ENCODE results near the gene RNF223. TPM values are rescaled to one million over a fixed set of nuclear protein-coding genes. Genes with fewer than 3 reads are reported as not detected.

The RNF223 gene
- polyA plus RNA-seq, 2 donors = 28.2 to 44.2 TPM

DNA sequence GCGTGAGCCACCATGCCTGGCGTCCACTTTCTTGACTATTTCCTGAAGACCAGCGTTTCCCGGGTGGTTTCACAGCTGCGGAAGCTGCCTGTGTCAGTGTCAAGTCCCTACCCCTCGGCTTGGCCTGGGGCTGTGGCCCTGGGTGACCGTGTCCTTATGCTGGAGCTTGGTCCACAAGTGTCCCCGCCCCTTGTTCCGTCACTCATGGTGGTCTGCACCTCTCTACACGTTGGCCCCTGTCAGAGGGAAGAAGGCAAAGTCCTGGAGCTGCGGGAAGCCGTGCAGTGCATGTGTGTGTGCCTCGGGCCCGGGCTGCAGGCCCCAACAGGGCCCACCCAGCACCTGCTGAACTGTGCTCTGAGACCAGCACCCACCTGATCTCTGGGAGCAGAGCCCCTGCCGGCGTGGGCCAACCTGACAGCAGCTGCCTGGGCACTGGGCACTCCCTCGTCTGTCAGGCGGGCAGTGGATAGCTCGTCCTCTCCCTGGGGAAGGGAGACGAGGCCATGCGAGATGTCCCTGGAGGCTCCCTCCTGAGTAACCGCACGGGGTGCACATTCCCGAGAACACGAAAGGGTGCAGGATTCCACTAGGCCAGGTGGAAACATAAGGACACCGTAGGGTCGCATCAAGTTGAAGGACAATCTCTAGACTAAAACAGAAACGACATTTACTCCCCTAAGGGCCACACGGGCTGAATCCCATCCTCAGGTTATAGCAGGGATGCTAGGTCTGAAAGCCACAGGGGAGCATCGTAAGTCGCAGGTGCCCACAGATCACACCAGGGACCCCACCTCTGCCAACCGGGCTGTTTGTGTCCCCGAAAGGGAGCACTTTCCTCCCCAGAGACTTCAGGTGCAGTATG, 44.1 kb upstream of the RNF223 start:
- 85% methylated on average over 33 of the region's 33 CpGs for WGBS, 2 donors

GRCh38 chr1:1117469-1117831, 43.3 kb upstream of the RNF223 start:
- H3K4me3 ChIP-seq (ENCODE audit: low read depth in 1 of 2, low read length in 2 of 2) = peak overlapping the region; percentile 30 to 64
- peaks cover 0 to 3% of the 10 kb centered on the region in 2 donors for H3K36me3 ChIP-seq (ENCODE audit: control insufficient read depth in 2 of 2, insufficient read depth in 2 of 2, low read length in 1 of 2)
- peaks cover 0 to 6% of the 10 kb centered on the region in 2 donors for H3K9me3 ChIP-seq (ENCODE audit: control insufficient read depth in 2 of 2, insufficient read depth in 1 of 2, low read depth in 1 of 2, low read length in 1 of 2)
- no peak overlapping the region for H3K27ac ChIP-seq (ENCODE audit: low read depth in 2 of 2, low read length in 1 of 2)
- H3K27me3 ChIP-seq (ENCODE audit: control insufficient read depth in 1 of 2, insufficient read depth in 2 of 2, low read length in 2 of 2) = no peaks in the 10 kb centered on the region
- WGBS, 2 donors = 65 to 71% methylated on average over 20 of the region's 20 CpGs
- H3K4me1 ChIP-seq (ENCODE audit: control insufficient read depth in 2 of 2, insufficient read depth in 2 of 2, low read length in 1 of 2) = peaks cover 2 to 9% of the 10 kb centered on the region in 2 donors

More for the DNA sequence above, 44.1 kb upstream of the RNF223 start:
- Histone ChIP-seq H3K4me1 (ENCODE audit: control insufficient read depth in 2 of 2, insufficient read depth in 2 of 2, low read length in 1 of 2) (peaks cover 2 to 9% of the 10 kb centered on the region in 2 donors), H3K9me3 (ENCODE audit: control insufficient read depth in 2 of 2, insufficient read depth in 1 of 2, low read depth in 1 of 2, low read length in 1 of 2) (peaks cover 0 to 4% of the 10 kb centered on the region in 2 donors), H3K4me3 (ENCODE audit: low read depth in 1 of 2, low read length in 2 of 2) (no peak overlapping the region), H3K27ac (ENCODE audit: low read depth in 2 of 2, low read length in 1 of 2) (no peak overlapping the region), H3K36me3 (ENCODE audit: control insufficient read depth in 2 of 2, insufficient read depth in 2 of 2, low read length in 1 of 2) (no peaks in the 10 kb centered on the region), H3K27me3 (ENCODE audit: control insufficient read depth in 1 of 2, insufficient read depth in 2 of 2, low read length in 2 of 2) (no peaks in the 10 kb centered on the region)

- Histone ChIP-seq H3K4me3 (ENCODE audit: low read depth in 1 of 2, low read length in 2 of 2) (peak overlapping the region; percentile 64 to 70), H3K9me3 (ENCODE audit: control insufficient read depth in 2 of 2, insufficient read depth in 1 of 2, low read depth in 1 of 2, low read length in 1 of 2) (peaks cover 0 to 7% of the 10 kb centered on the region in 2 donors), H3K36me3 (ENCODE audit: control insufficient read depth in 2 of 2, insufficient read depth in 2 of 2, low read length in 1 of 2) (peaks cover 0 to 8% of the 10 kb centered on the region in 2 donors), H3K27ac (ENCODE audit: low read depth in 2 of 2, low read length in 1 of 2) (peak overlapping the region; percentile 32 to 54), H3K4me1 (ENCODE audit: control insufficient read depth in 2 of 2, insufficient read depth in 2 of 2, low read length in 1 of 2) (peaks cover 2 to 7% of the 10 kb centered on the region in 2 donors), H3K27me3 (ENCODE audit: control insufficient read depth in 1 of 2, insufficient read depth in 2 of 2, low read length in 2 of 2) (no peaks in the 10 kb centered on the region)
- 8% methylated on average over 31 to 47 of the region's 47 CpGs for WGBS, 2 donors
These were observed 42.8 kb upstream of the RNF223 start for GRCh38 chr1:1116701-1117468.

- peaks cover 2 to 7% of the 10 kb centered on the region in 2 donors for H3K4me1 ChIP-seq (ENCODE audit: control insufficient read depth in 2 of 2, insufficient read depth in 2 of 2, low read length in 1 of 2)
- no peaks in the 10 kb centered on the region for H3K27me3 ChIP-seq (ENCODE audit: control insufficient read depth in 1 of 2, insufficient read depth in 2 of 2, low read length in 2 of 2)
- H3K4me3 ChIP-seq (ENCODE audit: low read depth in 1 of 2, low read length in 2 of 2) = peak within 1 kb of the TSS; percentile 70 to 79
- peaks cover 0 to 7% of the 10 kb centered on the region in 2 donors for H3K9me3 ChIP-seq (ENCODE audit: control insufficient read depth in 2 of 2, insufficient read depth in 1 of 2, low read depth in 1 of 2, low read length in 1 of 2)
- H3K27ac ChIP-seq (ENCODE audit: low read depth in 2 of 2, low read length in 1 of 2) = peak within 1 kb of the TSS; percentile 62 to 84
- 0 to 1% methylated on average over 78 to 128 of the region's 128 CpGs for WGBS, 2 donors
- peaks cover 0 to 9% of the 10 kb centered on the region in 2 donors for H3K36me3 ChIP-seq (ENCODE audit: control insufficient read depth in 2 of 2, insufficient read depth in 2 of 2, low read length in 1 of 2)
These were observed 41.9 kb upstream of the RNF223 start, which contains the start of gene C1orf159 for GRCh38 chr1:1115786-1116700. Gene C1orf159 (minus strand): TSS chr1:1116089. CDS start chr1:1091543, 24,546 bp downstream.

DNA sequence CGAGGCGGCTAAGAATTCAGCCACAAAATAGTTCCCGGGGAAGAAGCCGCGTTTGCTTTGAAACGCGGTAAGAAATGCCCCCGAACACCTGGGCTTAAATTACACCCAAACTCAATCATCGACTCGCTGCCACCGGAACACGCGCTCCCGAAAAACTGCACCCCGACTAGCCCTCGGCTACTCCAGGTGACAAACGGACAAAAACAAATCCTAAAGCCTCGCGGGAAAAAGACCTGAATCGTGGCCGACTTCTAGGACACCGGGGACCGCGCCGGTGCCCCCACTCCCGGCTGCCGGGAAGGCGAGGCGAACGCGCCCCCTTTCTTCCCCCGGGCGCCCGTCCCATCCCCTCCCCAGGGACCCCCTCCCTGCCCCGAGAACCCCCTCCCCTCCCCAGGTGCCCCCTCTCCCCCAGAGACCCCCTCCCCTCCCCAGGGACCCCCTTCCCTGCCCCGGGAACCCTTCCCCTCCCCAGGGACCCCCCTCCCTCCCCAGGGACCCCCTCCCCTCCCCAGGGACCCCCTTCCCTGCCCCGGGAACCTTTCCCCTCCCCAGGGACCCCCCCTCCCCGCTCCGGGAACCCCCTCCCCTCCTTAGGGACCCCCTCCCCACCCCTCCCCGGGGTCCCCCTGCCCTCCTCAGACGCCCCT, 41.2 kb upstream of the RNF223 start:
- Histone ChIP-seq H3K27ac (ENCODE audit: low read depth in 2 of 2, low read length in 1 of 2) (peak overlapping the region; percentile 62 to 84), H3K36me3 (ENCODE audit: control insufficient read depth in 2 of 2, insufficient read depth in 2 of 2, low read length in 1 of 2) (peaks cover 0 to 13% of the 10 kb centered on the region in 2 donors), H3K4me3 (ENCODE audit: low read depth in 1 of 2, low read length in 2 of 2) (peak overlapping the region; percentile 66 to 79), H3K4me1 (ENCODE audit: control insufficient read depth in 2 of 2, insufficient read depth in 2 of 2, low read length in 1 of 2) (peaks cover 2 to 7% of the 10 kb centered on the region in 2 donors), H3K9me3 (ENCODE audit: control insufficient read depth in 2 of 2, insufficient read depth in 1 of 2, low read depth in 1 of 2, low read length in 1 of 2) (peaks cover 0 to 7% of the 10 kb centered on the region in 2 donors), H3K27me3 (ENCODE audit: control insufficient read depth in 1 of 2, insufficient read depth in 2 of 2, low read length in 2 of 2) (no peaks in the 10 kb centered on the region)
- WGBS, 2 donors = 5% methylated on average over 35 to 39 of the region's 41 CpGs

DNA sequence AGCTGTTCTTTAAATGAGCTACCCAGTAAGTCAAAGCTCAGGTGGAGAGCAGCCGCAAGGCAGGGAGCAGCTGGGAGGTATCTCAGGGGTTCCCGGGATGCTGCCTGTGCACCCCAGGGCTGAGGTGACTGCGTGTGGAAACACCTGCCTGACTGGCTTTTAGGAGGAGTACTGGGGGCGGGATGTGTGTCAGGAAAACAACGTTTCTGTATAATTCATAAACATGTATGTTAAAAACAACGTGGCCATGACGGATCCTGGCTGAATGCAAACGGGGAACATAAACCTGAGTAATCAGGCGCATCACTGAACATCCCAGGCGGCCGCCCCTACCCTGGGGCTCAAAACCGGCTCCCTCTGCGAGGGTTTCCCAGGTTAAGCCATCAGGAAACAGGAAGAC, 40.3 kb upstream of the RNF223 start:
- peaks cover 0 to 7% of the 10 kb centered on the region in 2 donors for H3K9me3 ChIP-seq (ENCODE audit: control insufficient read depth in 2 of 2, insufficient read depth in 1 of 2, low read depth in 1 of 2, low read length in 1 of 2)
- H3K4me1 ChIP-seq (ENCODE audit: control insufficient read depth in 2 of 2, insufficient read depth in 2 of 2, low read length in 1 of 2) = peaks cover 2 to 8% of the 10 kb centered on the region in 2 donors
- peaks cover 0 to 13% of the 10 kb centered on the region in 2 donors for H3K36me3 ChIP-seq (ENCODE audit: control insufficient read depth in 2 of 2, insufficient read depth in 2 of 2, low read length in 1 of 2)
- H3K4me3 ChIP-seq (ENCODE audit: low read depth in 1 of 2, low read length in 2 of 2) = peak overlapping the region in 1 of 2 donors; percentile 79
- WGBS, 2 donors = 87 to 90% methylated on average over 13 of the region's 13 CpGs
- H3K27me3 ChIP-seq (ENCODE audit: control insufficient read depth in 1 of 2, insufficient read depth in 2 of 2, low read length in 2 of 2) = no peaks in the 10 kb centered on the region
- H3K27ac ChIP-seq (ENCODE audit: low read depth in 2 of 2, low read length in 1 of 2) = no peak overlapping the region

DNA sequence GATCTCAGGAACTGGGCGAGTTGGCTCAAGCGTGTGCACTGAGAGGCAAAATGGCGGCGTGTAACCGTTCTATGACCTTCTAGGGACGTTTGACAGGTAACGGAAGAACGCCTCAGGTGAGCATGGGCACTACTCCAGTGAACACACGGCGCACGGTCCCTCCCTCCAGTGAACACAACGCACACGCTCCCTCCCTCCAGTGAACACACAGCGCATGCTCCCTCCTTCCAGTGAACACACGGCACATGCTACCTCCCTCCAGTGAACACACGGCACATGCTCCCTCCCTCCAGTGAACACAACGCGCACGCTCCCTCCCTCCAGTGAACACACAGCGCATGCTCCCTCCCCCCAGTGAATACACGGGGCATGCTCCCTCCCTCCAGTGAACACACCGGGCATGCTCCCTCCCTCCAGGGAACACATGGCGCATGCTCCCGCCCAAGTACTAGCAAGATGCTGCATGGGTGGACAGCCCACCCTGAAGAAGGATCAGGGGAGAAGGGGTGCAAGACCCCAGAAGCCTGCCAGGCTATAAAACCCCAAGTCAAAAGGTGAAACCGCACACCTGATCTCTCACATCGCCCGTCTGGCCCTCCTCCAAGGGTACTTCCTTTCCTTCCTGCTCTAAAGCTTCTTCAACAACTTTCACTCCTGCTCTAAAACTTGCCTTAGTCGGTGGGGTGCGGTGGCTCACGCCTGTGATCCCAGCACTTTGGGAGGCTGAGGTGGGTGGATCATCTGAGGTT, 38.3 kb upstream of the RNF223 start:
- 96 to 97% methylated on average over 30 of the region's 30 CpGs for WGBS, 2 donors
- Histone ChIP-seq H3K9me3 (ENCODE audit: control insufficient read depth in 2 of 2, insufficient read depth in 1 of 2, low read depth in 1 of 2, low read length in 1 of 2) (peaks cover 0 to 4% of the 10 kb centered on the region in 2 donors), H3K36me3 (ENCODE audit: control insufficient read depth in 2 of 2, insufficient read depth in 2 of 2, low read length in 1 of 2) (peaks cover 0 to 13% of the 10 kb centered on the region in 2 donors), H3K4me1 (ENCODE audit: control insufficient read depth in 2 of 2, insufficient read depth in 2 of 2, low read length in 1 of 2) (peaks cover 2 to 8% of the 10 kb centered on the region in 2 donors), H3K27ac (ENCODE audit: low read depth in 2 of 2, low read length in 1 of 2) (no peak overlapping the region), H3K4me3 (ENCODE audit: low read depth in 1 of 2, low read length in 2 of 2) (no peak overlapping the region), H3K27me3 (ENCODE audit: control insufficient read depth in 1 of 2, insufficient read depth in 2 of 2, low read length in 2 of 2) (no peaks in the 10 kb centered on the region)

DNA sequence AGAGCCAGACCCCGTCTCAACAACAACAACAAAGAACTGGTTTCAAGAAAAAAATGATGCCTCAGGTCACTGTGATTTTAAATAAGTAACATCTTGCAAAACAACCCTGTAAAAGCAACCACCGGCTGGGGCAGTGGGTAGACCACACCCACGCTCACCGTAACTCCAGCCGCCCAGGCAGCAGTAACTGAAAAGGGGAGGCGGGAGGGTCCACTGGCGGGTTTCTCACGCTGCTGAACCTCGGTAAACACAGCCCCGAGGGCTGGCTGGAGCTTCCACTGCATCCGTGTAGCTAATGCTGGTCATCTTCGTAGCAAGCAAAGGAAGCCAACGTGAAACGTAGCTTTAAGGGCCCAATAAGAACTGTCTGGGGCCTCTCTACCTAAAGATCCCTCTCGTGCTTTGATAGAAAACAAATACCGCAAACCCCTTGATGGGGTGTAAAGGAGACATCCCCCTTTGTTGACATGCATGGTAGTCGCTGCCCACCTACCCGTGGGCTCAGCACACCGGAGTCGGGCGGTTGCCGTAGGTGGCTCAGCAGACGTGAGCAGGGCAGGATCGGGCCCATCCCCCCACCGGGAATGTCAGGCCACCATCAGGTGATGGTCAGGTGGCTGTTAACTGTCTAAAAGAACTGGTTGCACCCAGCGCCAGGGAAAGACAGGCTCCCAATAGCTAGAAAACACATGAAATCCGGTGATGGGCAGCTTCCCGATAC, 37.6 kb upstream of the RNF223 start:
- H3K4me1 ChIP-seq (ENCODE audit: control insufficient read depth in 2 of 2, insufficient read depth in 2 of 2, low read length in 1 of 2) = peaks cover 2 to 8% of the 10 kb centered on the region in 2 donors
- no peak overlapping the region for H3K4me3 ChIP-seq (ENCODE audit: low read depth in 1 of 2, low read length in 2 of 2)
- WGBS, 2 donors = 93 to 95% methylated on average over 28 of the region's 28 CpGs
- no peaks in the 10 kb centered on the region for H3K27me3 ChIP-seq (ENCODE audit: control insufficient read depth in 1 of 2, insufficient read depth in 2 of 2, low read length in 2 of 2)
- peaks cover 3 to 4% of the 10 kb centered on the region in 2 donors for H3K9me3 ChIP-seq (ENCODE audit: control insufficient read depth in 2 of 2, insufficient read depth in 1 of 2, low read depth in 1 of 2, low read length in 1 of 2)
- H3K27ac ChIP-seq (ENCODE audit: low read depth in 2 of 2, low read length in 1 of 2) = no peak overlapping the region
- peaks cover 0 to 13% of the 10 kb centered on the region in 2 donors for H3K36me3 ChIP-seq (ENCODE audit: control insufficient read depth in 2 of 2, insufficient read depth in 2 of 2, low read length in 1 of 2)
